Activated CD8-positive, alpha-beta memory T cell treated with anti-CD3 and anti-CD28 coated beads for 24 hours (primary cell): Measurements from ENCODE around the gene HAND2.

Experiments used
- DNase-seq: peaks from one replicate; pipeline ENCODE4 v3.0.0-alpha.2; 2020

Gene HAND2

DNA sequence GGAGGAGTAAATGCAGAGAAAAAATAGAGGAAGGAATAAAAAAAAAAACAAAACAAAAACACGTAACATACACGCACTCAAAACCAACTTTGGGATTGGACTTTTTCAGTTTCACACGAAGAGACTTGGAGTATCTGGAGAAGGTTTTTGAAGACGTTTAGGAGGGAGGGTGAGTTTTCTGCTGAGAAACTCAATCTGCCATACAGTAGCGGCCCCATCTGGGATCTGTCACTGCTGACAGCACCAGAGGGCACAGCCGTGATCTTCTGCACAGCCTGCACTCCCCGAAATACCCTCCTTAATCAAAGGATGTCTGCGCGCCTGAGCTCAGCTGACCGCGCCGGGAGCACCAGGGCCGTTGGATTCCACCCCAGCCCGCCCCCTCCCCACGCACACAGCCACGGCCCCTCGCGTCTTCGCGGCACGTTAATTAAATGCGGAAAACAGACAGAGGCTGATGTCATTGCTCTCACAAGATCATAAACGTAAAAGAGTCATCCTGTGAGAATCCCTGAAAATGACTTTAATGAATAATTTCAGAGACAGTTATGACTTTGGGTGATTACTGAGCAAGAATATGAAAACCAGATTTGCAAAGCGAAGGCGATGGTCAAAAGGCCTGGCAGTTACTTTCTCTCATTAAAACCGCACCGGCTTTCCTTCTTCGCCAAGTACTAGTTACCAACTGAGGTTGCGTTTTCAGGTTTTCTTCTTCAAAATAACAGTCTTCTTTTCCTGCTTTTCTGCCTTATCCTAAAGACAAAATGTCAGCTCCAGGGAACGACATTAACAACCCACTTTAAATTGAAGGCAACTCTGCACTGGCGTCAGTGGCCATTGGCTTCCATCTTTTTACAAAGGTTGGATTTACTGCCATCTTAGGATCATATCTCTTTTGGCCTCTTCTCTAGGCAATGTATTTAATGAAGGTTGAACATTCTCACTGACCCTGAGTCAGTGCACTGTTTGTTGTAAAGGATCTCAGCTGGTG is 10.6 kb downstream of the HAND2 start:
- no peak for DNase-seq

DNA sequence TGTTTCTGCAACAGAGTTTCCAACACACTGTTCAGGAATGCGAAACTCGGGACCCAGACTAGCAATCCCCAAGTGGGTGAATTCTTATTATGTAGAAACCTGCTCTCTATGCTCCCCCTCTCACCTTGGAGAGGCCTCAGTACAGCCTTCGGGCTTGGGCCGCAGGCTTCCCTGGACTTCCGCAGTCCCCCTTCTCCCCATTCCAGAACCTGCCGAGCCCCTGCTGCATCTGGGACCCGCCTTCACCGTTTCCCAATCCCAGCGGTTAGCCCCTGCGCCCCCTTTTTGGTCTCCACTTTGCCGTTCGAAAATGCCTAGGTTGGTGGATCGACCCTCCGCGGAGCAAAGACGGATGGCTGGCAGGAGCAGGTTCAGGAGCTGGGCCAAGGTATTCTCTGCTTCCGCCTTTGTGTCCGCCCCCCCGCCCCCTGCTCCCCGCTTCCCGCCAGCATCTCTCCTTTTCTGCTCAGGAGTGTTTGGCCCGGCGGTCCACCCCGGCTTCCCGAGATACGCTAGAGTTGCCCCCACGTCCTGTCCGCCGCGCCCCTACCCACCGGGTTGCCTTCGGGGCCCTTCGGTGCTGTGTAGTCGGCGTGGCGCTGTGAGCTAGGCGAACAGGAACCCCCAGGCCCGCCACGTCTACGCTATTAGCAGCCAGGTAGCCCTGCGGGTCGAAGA is 11.5 kb downstream of the HAND2 start:
- no peak for DNase-seq

DNA sequence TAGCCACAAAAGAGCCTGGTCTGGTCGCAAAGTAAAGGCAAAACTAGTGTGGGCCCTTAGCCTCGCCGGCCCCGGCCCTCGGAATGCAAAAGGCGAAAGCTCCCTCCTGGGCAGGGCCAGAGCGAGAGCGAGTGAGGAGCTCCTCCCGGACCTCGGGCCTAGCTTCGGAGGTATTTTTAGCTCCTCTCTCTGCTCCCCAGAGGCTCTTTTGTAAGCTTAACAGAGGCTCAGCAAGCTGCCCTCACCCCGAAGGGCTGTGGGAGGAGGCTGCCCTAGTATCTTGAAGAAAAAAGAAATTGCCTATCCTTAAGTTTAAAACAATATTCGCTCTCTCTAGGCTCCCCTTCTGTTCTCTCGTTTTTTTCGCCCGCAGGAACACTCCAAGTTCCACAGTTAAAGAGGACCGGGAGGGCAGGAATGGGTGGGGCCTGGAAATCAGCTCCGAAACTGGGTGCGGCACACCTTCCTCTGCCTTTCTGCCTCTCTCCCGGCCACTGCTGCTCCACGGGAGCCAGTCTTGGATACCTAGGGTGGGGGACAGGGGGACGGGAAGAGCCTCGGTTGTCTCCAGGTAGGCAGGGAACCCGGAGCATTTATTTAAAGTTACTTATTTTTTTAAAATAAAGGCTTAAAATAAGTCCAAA is 12.1 kb downstream of the HAND2 start:
- DNase-seq, result no peak

DNA sequence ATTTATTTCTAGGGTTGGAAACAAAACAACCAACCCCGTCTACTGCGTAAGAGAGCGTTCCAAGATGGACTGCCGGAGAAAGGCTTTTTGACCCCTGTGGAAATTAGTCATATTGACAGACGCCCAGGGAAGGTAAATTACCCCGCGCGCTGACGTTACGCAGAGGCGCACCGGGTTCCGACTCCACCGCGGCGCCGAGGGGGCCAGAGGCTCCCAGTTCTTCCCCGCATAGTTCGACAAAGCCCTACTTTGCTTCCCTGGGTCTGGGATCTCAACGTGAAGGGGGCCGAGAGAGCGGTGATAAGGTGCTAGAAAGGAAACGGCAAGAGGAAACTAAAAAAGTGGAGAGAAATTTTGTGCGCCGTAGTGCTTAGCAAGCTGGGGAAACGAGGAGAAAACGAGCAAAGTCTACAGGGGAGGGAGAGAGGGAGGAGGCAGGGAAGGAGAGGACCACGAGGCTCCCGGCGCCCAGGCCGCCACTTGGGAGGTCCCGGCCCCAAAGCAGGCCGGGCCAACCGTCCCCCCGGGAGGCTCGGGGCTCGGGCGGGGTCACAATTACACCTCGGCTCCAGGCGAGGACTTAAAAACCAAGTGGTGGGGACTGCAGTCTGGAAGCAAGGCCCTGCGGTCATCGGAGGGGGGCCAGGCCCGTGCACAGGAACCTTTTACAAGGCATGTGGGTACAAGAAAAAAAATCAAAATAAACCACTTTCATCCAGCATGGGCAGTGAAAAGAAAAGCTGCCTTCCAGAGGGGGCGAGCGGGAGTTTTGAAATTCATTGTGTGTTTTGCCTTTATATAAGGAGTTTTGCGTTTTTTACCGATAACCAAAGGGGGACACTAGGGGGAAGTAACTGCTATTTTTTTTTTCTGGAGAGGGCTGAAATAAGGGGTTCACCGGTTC is 13.2 kb downstream of the HAND2 start:
- peak; percentile 48 for DNase-seq

DNA sequence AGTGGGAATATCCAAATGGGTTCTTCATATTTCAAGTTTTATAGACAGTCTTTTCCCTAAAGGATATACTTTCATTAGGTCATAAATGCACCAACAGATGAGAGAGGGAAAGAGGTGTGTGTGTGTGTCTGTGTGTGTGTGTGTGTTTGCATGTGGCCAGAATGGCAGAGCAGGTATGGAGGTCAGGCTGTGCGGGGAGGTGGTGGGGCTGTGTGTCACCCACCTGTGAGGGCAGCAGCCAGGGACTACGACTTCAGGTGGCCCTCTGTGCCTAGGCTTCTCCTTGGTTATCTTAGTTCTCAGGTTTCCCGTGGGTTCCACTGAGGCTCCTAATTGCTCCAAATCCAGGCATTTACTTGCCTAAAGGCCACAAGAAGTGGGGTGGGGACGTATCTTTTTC is 14.6 kb downstream of the HAND2 start:
- peak; percentile 42 for DNase-seq

- DNase-seq, result no peak
Measured at GRCh38 chr4:173514641-173515217, 15.3 kb downstream of the HAND2 start.

DNA sequence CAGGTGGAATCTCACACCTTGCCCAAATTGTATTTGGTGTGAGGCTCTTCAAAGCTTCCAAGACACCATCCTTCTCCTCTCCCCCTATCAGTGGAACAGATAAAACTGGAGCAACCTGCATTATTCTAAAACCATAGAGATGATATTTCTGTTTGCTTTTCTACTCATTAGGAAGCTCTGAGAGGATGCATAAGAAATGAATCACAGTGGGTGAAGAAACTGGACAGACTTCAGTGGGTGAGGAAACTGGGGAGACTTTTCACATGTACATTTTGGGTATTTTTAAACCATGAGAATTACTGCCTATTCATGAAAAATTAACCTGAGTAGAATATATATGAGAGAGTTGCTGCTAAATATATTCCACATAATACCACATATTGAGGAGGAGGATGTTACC is 16.4 kb downstream of the HAND2 start:
- DNase-seq, result no peak

DNA sequence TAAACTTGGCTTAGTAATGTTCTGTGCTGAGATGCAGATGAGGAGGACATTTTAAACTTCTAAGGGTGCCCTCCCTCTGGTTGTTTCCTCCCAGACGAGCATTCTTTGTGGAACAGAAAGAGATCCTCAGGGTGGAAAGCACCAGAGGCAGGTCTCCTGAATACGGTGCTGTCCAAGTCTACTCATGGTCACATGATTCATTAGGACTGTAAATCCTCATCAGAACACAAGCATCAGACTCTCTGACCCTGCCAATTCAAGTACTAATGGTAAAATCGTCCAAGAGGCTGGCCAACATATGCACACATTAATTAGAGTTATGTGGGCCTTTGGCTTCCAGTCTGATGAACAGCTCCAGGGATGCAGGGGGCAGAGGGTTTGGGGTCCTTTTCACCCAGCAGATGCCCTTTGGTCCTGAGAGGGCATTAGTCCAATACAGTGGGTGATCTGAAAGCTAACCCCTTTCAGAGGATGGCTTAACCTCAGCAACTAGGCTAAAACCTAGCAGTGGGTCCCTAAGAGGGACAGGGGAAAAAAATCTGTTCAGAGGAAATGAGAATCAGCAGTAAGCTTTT is 18.2 kb downstream of the HAND2 start:
- DNase-seq, result no peak

GRCh38 chr4:173509036-173510001 is 20.7 kb downstream of the HAND2 start:
- DNase-seq, result no peak

GRCh38 chr4:173508386-173509035 is 21.5 kb downstream of the HAND2 start:
- no peak for DNase-seq

DNA sequence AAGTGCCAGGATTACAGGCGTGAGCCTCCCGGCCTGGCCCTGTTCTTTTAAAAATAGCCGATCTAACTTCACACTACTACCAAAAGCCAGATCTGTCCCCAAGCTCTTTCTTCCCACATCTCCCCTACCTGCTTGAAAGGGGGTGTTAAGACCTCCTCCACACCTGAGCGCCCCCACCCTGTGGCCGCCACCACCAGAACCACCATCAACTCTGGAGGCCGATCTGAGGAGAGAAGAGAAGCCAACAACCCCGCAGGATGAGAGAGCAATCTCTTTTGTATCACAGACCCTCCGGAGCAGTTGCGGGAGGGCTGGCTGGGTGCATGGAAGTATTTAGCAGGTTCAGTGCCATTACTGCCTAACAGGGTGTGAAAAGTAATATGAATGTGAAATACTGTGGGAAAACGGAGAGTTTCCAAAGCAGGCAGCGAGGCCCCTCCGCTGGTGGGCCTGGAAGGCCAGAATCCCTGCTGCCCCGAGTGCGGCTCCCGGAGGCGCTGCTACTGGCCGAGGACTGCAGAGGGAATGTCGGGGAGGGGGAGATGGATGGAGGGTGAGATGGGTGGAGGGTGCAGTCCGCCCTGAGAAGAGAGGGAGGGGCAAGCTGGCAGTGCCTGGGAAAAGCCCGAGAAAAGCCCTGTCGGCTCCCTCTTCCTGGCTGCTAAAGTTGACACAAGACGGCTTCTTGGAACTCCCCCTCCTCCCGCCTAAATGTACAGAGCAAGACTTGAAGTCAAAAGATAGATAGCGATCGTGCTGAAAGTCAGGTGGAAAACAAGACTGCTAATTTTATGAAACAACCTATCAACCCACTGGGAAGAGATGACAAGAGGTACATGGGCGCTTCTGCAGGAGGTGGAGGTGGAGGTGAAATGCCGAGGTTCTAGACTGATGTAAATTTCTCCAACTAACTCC is 22.3 kb downstream of the HAND2 start:
- no peak for DNase-seq

DNA sequence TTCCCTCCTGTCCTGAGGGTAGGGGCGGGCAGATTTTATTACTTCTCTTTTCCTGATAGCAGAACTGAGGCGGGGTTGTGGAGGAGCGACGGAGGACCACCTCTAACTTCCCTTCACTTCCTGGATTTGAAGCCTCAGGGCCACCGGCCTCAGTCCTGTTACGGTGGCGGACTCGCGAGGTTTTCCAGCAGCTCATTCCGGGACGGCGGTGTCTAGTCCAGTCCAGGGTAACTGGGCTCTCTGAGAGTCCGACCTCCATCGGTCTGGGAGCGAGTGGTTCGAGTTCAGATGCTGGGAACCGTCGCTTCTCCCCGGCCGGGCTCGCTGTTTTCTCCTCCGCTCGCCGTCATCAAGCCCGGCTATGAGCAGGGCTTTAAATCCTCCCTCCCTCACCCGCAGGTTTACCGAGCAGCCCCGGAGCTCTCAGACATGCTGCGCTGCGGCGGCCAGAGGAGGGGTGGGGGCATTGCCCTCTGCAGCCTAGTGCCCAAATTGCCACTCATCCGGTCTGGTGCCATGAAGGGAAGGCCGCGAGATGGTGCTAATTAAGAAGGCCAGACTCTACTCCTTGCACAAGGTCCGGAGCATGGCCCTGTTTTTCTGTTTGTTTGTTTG is 23.3 kb downstream of the HAND2 start:
- no peak for DNase-seq

DNA sequence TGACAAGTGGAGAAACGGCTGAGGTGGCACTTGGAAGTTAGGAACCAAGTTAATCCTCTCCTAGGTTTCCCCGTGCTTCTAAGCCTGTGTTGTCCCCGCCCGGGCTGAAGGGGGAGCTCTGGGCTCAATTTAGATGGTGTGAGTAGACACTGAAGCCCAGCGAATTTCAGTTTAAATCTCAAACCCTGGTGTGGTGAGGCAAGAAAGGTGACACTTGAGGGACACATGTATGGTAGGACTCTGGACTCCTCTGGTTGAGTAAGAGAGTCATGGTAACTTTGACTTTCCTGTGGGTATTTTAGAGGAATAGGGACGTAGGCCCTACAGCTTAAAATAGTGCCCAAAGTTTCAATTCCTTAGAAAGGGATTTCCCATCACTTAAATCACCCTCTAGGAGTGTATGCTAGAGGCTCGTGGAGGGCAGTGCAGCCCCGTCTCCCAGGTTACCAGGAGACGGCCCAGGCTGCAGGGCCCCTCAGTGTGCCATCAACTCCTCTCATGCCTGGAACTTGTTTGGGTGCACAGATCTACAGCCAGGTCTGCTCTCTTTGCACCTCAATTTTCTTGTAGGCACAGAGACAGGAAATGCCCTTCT is 24.0 kb downstream of the HAND2 start:
- no peak for DNase-seq

- no peak for DNase-seq
Measured at GRCh38 chr4:173504181-173504503, 25.9 kb downstream of the HAND2 start.

GRCh38 chr4:173503330-173504180 is 26.5 kb downstream of the HAND2 start:
- no peak for DNase-seq

- DNase-seq, result no peak
Measured at GRCh38 chr4:173502282-173502681, 27.7 kb downstream of the HAND2 start.

DNA sequence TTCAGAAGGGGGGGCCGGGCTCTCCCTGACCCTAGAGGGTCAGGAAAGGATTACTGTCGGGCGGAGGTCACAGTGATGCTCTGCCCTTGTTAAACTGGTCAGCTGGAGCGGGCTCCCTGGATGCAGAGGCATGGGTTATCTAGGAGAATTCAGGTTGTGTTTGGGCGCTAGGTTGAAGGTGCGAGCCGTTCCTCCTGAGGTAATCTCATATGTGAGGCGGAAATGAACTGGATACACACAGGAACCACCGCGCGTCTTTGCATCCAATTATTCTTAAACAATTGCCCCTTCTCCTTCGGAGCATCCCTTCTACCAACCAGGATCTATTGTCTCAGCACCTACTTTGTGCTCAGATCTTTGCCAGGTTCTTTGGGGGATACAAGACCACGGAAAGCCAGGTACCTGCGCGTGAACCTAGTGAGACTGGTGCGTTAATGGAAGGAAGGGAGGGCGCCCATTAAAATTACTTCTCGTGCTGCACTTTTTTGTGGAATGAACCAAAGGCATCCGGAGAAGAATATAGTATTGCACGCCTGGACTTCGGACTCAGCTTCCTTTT is 28.4 kb downstream of the HAND2 start:
- no peak for DNase-seq
